Mesendoderm (in vitro differentiated cells): Measurements from ENCODE around the gene PDGFRB.

ENCODE experiments used
- DNase-seq: peaks from one replicate; pipeline ENCODE4 v3.0.0; 2013
- H2AK5ac ChIP-seq: 2 replicates; pipeline ENCODE4 v1.6.1; 2013; ENCODE audit warnings: low read length, inconsistent platforms
- H2BK120ac ChIP-seq: 2 replicates; pipeline ENCODE4 v1.6.1; 2013; ENCODE audit warnings: low read depth, mild to moderate bottlenecking, low read length, moderate library complexity, mixed read lengths
- H2BK15ac ChIP-seq: replicated peaks from 2 replicates; pipeline ENCODE4 v1.6.1; 2013; ENCODE audit warnings: low read depth, mild to moderate bottlenecking, moderate library complexity
- H2BK5ac ChIP-seq: 2 replicates; pipeline ENCODE4 v1.6.1; 2013; ENCODE audit warnings: low read length, inconsistent platforms
- H3K18ac ChIP-seq: 2 replicates; pipeline ENCODE4 v1.6.1; 2013; ENCODE audit warnings: mild to moderate bottlenecking, low read length, mixed read lengths
- H3K23ac ChIP-seq: one replicate; pipeline ENCODE4 v1.6.1; 2013; ENCODE audit warnings: low read length
- H3K27ac ChIP-seq: 2 replicates; pipeline ENCODE4 v1.5.1; 2013; ENCODE audit warnings: low read depth, mild to moderate bottlenecking, inconsistent platforms, low read length, moderate library complexity
- H3K27me3 ChIP-seq: 2 replicates; pipeline ENCODE4 v1.6.1; 2013; ENCODE audit warnings: low read length, control low read depth, mild to moderate bottlenecking, inconsistent platforms; ENCODE audit not compliant: insufficient read depth, poor library complexity
- H3K36me3 ChIP-seq: 2 replicates; pipeline ENCODE4 v1.6.1; 2013; ENCODE audit warnings: low read length, inconsistent platforms; ENCODE audit not compliant: control insufficient read depth, insufficient read depth
- H3K4ac ChIP-seq: one replicate; pipeline ENCODE4 v1.6.1; 2013; ENCODE audit warnings: low read depth, mild to moderate bottlenecking, low read length, moderate library complexity
- H3K4me1 ChIP-seq: 2 replicates; pipeline ENCODE4 v1.6.1; 2013; ENCODE audit warnings: low read depth, low read length, inconsistent platforms; ENCODE audit not compliant: control insufficient read depth
- H3K4me2 ChIP-seq: 2 replicates; pipeline ENCODE4 v1.6.1; 2013; ENCODE audit warnings: low read length
- H3K4me3 ChIP-seq: 2 replicates; pipeline ENCODE4 v1.5.1; 2013; ENCODE audit warnings: mild to moderate bottlenecking, low read length
- H3K56ac ChIP-seq: one replicate; pipeline ENCODE4 v1.6.1; 2013; ENCODE audit warnings: low read length
- H3K79me1 ChIP-seq: 2 replicates; pipeline ENCODE4 v1.6.1; 2013; ENCODE audit warnings: low read length, inconsistent platforms
- H3K79me2 ChIP-seq: 2 replicates; pipeline ENCODE4 v1.6.1; 2013; ENCODE audit warnings: mild to moderate bottlenecking, low read length; ENCODE audit not compliant: control insufficient read depth, insufficient read depth
- H3K9ac ChIP-seq: 2 replicates; pipeline ENCODE4 v1.6.1; 2013; ENCODE audit warnings: low read length, inconsistent platforms
- H4K5ac ChIP-seq: one replicate; pipeline ENCODE4 v1.6.1; 2013; ENCODE audit warnings: low read length
- H4K8ac ChIP-seq: one replicate; pipeline ENCODE4 v1.6.1; 2013; ENCODE audit warnings: low read depth, mild to moderate bottlenecking, control low read depth, low read length, moderate library complexity
- WGBS: extraction: QIAGEN DNeasy Blood & Tissue Kit; methylation state at CpG from one replicate; pipeline ENCODE4 v1.1.7; 2013; ENCODE audit warnings: low lambda C conversion rate, missing lambda C conversion rate; ENCODE audit not compliant: insufficient coverage; ENCODE audit errors: extremely low coverage; 5-methylcytosine and 5-hydroxymethylcytosine counted together

The PDGFRB gene

GRCh38 chr5:150172145-150172544 is 16.5 kb upstream of the PDGFRB start:
- H3K4me2 ChIP-seq: no peak overlapping the region
- H3K27ac ChIP-seq: no peak overlapping the region
- no peak overlapping the region for H2AK5ac ChIP-seq
- H3K79me1 ChIP-seq: no peaks in the 10 kb centered on the region
- H3K79me2 ChIP-seq: no peaks in the 10 kb centered on the region
- no peak overlapping the region for H2BK15ac ChIP-seq
- no peaks in the 10 kb centered on the region for H3K36me3 ChIP-seq
- no peak overlapping the region for H2BK120ac ChIP-seq
- no peak overlapping the region for H3K4ac ChIP-seq
- no peak overlapping the region for H3K56ac ChIP-seq
- WGBS: no CpG with 5 or more reads among the region's 1 CpG
- no peak overlapping the region for H2BK5ac ChIP-seq
- no peak overlapping the region for H3K23ac ChIP-seq
- no peaks in the 10 kb centered on the region for H3K4me1 ChIP-seq
- H3K27me3 ChIP-seq: no peaks in the 10 kb centered on the region
- no peak overlapping the region for H4K8ac ChIP-seq
- H3K18ac ChIP-seq: no peak overlapping the region
- no peak overlapping the region for H3K4me3 ChIP-seq
- DNase-seq: no peak
- no peak overlapping the region for H4K5ac ChIP-seq
- H3K9ac ChIP-seq: no peak overlapping the region

- H4K8ac ChIP-seq: no peak overlapping the region
- no peak overlapping the region for H3K9ac ChIP-seq
- no peak overlapping the region for H3K4me3 ChIP-seq
- H2AK5ac ChIP-seq: no peak overlapping the region
- H3K79me1 ChIP-seq: no peaks in the 10 kb centered on the region
- no peak overlapping the region for H3K56ac ChIP-seq
- no peak for DNase-seq
- no peak overlapping the region for H4K5ac ChIP-seq
- no peak overlapping the region for H3K18ac ChIP-seq
- no peaks in the 10 kb centered on the region for H3K4me1 ChIP-seq
- no CpG with 5 or more reads among the region's 3 CpGs for WGBS
- no peaks in the 10 kb centered on the region for H3K36me3 ChIP-seq
- H3K23ac ChIP-seq: no peak overlapping the region
- no peak overlapping the region for H2BK15ac ChIP-seq
- no peak overlapping the region for H2BK120ac ChIP-seq
- H3K27ac ChIP-seq: no peak overlapping the region
- no peak overlapping the region for H3K4ac ChIP-seq
- no peaks in the 10 kb centered on the region for H3K27me3 ChIP-seq
- no peak overlapping the region for H3K4me2 ChIP-seq
- no peaks in the 10 kb centered on the region for H3K79me2 ChIP-seq
- H2BK5ac ChIP-seq: no peak overlapping the region
These were observed 13.2 kb upstream of the PDGFRB start for GRCh38 chr5:150168864-150169263.

- Histone ChIP-seq H3K4ac (no peak overlapping the region), H3K18ac (no peak overlapping the region), H4K8ac (no peak overlapping the region), H4K5ac (no peak overlapping the region), H3K4me2 (no peak overlapping the region), H2BK120ac (no peak overlapping the region), H3K27me3 (no peaks in the 10 kb centered on the region), H3K9ac (no peak overlapping the region), H3K4me1 (no peaks in the 10 kb centered on the region), H3K36me3 (no peaks in the 10 kb centered on the region), H3K79me1 (no peaks in the 10 kb centered on the region), H3K56ac (no peak overlapping the region), H3K27ac (no peak overlapping the region), H2AK5ac (no peak overlapping the region), H3K79me2 (no peaks in the 10 kb centered on the region), H3K4me3 (no peak overlapping the region), H2BK5ac (no peak overlapping the region), H3K23ac (no peak overlapping the region), H2BK15ac (no peak overlapping the region)
- DNase-seq: peak; percentile 30
- no CpG with 5 or more reads among the region's 14 CpGs for WGBS
These were observed 12.3 kb upstream of the PDGFRB start for GRCh38 chr5:150167908-150168307.

GRCh38 chr5:150167512-150167850 is 11.8 kb upstream of the PDGFRB start:
- no peaks in the 10 kb centered on the region for H3K79me2 ChIP-seq
- H3K9ac ChIP-seq: no peak overlapping the region
- no peak overlapping the region for H2BK5ac ChIP-seq
- H3K27ac ChIP-seq: no peak overlapping the region
- no peak overlapping the region for H4K5ac ChIP-seq
- no CpG with 5 or more reads among the region's 15 CpGs for WGBS
- H3K23ac ChIP-seq: no peak overlapping the region
- no peaks in the 10 kb centered on the region for H3K27me3 ChIP-seq
- no peak overlapping the region for H3K4me3 ChIP-seq
- no peaks in the 10 kb centered on the region for H3K4me1 ChIP-seq
- peak overlapping the region; percentile 17 for H3K56ac ChIP-seq
- H3K18ac ChIP-seq: peak overlapping the region; percentile 43
- no peak overlapping the region for H4K8ac ChIP-seq
- H3K4ac ChIP-seq: no peak overlapping the region
- no peak overlapping the region for H3K4me2 ChIP-seq
- DNase-seq: peak; percentile 38
- H3K36me3 ChIP-seq: no peaks in the 10 kb centered on the region
- no peak overlapping the region for H2BK120ac ChIP-seq
- no peak overlapping the region for H2AK5ac ChIP-seq
- H2BK15ac ChIP-seq: no peak overlapping the region
- H3K79me1 ChIP-seq: no peaks in the 10 kb centered on the region

- H3K36me3 ChIP-seq: no peaks in the 10 kb centered on the region
- H3K4me2 ChIP-seq: peak within 1 kb of the TSS; percentile 13
These were observed 11.2 kb upstream of the PDGFRB start, which contains the start of gene CDX1 for GRCh38 chr5:150166650-150167511. TSS of gene CDX1 (plus strand) at chr5:150166778. CDS start at chr5:150166877, 99 bp downstream.

More at GRCh38 chr5:150166650-150167511, 11.2 kb upstream of the PDGFRB start, which contains the start of gene CDX1:
- Histone ChIP-seq H3K79me1 (no peaks in the 10 kb centered on the region), H4K8ac (no peak within 1 kb of the TSS), H4K5ac (no peak within 1 kb of the TSS), H3K27me3 (no peaks in the 10 kb centered on the region), H3K4ac (peak within 1 kb of the TSS; percentile 24), H3K18ac (peak within 1 kb of the TSS; percentile 43), H3K27ac (no peak within 1 kb of the TSS), H3K9ac (no peak within 1 kb of the TSS), H3K79me2 (no peaks in the 10 kb centered on the region), H3K4me1 (no peaks in the 10 kb centered on the region), H2BK120ac (no peak within 1 kb of the TSS), H2BK15ac (no peak within 1 kb of the TSS), H2AK5ac (no peak within 1 kb of the TSS), H3K23ac (no peak within 1 kb of the TSS), H3K56ac (peak within 1 kb of the TSS; percentile 75), H2BK5ac (no peak within 1 kb of the TSS), H3K4me3 (no peak within 1 kb of the TSS)
- no CpG with 5 or more reads among the region's 93 CpGs for WGBS
- peak; percentile 29 for DNase-seq
